Heart left ventricle (tissue), 13 donors: ENCODE results near the gene KIF13A.

Experiments
- CTCF ChIP-seq, 12 donors: fragments of 200-600 bp; sonication (generic) in 4 of 12; IDR thresholded peaks; one replicate each; pipeline versions ENCODE4 v1.5.0 to v1.8.0; 2018 to 2022; ENCODE audit warnings: antibody characterized with exemption in 12 of 12, mild to moderate bottlenecking in 5 of 12
- POLR2A ChIP-seq, 2 donors: fragments of 450-650 bp; IDR thresholded peaks; one replicate each; pipeline ENCODE4 v1.6.1; 2017; ENCODE audit warnings: antibody characterized with exemption in 2 of 2, mild to moderate bottlenecking in 2 of 2, moderate library complexity in 2 of 2
- donor health status: ischemic (EF 13 %, LVEDD 7.1; RV severe dilation, severe dysfunction).
- donor health status: DM: no; HTN: yes; CAD: no.
- donor health status: DM: no; HTN: no; CAD: no.
- donor health status: ischemic (EF 25% LVEDD 6.9; RV normal size, moderate dysfunction).
- donor health status: ischemic (EF 25% LVEDD 5.7; RV mildly dilated, moderate dysfunction).
- donor health status: ischemic (EF 35%, LVEDD 5.7; RV mildly dilated, moderate dysfunction).
- donor health status: nonischemic (EF 11% LVEDD 7.7; RV severe dilation, severe dysfunction).
- donor health status: DM: yes; HTN: yes; CAD: no.
- donor health status: PGD.
- donor health status: ischemic (EF 29% LVEDD 5.4; RV normal size, mild dysfunction).
- donor health status: nonischemic (EF 23%, LVEDD 6.1; RV moderate dilation, normal function).

GRCh38 chr6:17941318-17941717 lies 46.1 kb downstream of the KIF13A start:
- TF ChIP-seq POLR2A (IDR thresholded peaks at IDR 0.05) (no peak), CTCF (IDR thresholded peaks at IDR 0.05) (no peak)
